Measurements from ENCODE around the gene NEDD4L. TPM values are rescaled to one million over a fixed set of nuclear protein-coding genes. Genes with fewer than 3 reads are reported as not detected.

Gene NEDD4L
- total RNA-seq, 1 donor from 2014 or later, result 41.4 TPM

- peaks cover 8% of the 10 kb centered on the region for H3K36me3 Mint-ChIP-seq (ENCODE audit: low read depth)
- no peak for DNase-seq (ENCODE audit: low read depth, low spot score)
- no peaks in the 10 kb centered on the region for H3K9me3 Mint-ChIP-seq
- no peak overlapping the region for H3K4me3 Mint-ChIP-seq
- no peak overlapping the region for H3K27ac Mint-ChIP-seq (ENCODE audit: unreplicated experiment)
- H3K27me3 Mint-ChIP-seq (ENCODE audit: low read depth), result no peaks in the 10 kb centered on the region
- peaks cover 27% of the 10 kb centered on the region for H3K4me1 Mint-ChIP-seq
- no peak for TF ChIP-seq CTCF (conservative IDR thresholded peaks at IDR 0.05)
These were observed 350.8 kb downstream of the NEDD4L start for GRCh38 chr18:58394602-58395425.

DNA sequence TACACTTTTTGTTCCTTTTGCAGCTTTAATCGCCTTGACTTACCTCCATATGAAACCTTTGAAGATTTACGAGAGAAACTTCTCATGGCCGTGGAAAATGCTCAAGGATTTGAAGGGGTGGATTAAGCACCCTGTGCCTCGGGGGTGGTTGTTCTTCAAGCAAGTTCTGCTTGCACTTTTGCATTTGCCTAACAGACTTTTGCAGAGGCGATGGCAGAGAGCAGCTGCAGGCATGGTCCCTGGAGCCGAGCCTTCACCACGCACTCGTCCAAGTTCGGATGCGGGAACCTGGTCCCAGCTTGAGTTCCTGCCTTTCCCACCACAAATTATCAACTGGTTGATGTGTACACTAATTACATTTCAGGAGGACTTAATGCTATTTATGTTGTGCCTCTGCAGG lies 352.1 kb downstream of the NEDD4L start:
- DNase-seq (ENCODE audit: low read depth, low spot score), result no peak
- peaks cover 10% of the 10 kb centered on the region for H3K36me3 Mint-ChIP-seq (ENCODE audit: low read depth)

DNA sequence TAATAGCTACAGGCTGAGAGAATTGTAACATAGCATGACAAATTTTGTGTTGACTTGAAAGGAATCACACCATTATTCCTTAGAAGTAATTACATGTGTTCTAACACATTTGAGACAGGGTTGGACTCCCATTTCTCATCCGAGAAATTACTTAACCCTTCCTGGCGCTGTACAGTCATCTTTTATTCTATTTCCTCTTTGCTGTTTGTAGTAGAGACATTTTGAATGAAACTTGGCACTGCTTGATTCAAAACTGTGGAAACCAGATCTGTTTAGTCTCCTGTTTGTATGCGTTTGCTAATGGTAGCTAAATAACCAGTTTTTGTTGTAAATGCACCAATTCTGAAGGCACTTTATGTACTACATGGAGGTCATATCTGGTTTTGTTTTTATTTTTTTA lies 352.9 kb downstream of the NEDD4L start:
- H3K9me3 Mint-ChIP-seq, result no peaks in the 10 kb centered on the region
- peaks cover 7% of the 10 kb centered on the region for H3K36me3 Mint-ChIP-seq (ENCODE audit: low read depth)
- no peak for TF ChIP-seq CTCF (conservative IDR thresholded peaks at IDR 0.05)
- no peaks in the 10 kb centered on the region for H3K27me3 Mint-ChIP-seq (ENCODE audit: low read depth)
- H3K4me3 Mint-ChIP-seq, result no peak overlapping the region
- H3K27ac Mint-ChIP-seq (ENCODE audit: unreplicated experiment), result no peak overlapping the region
- peaks cover 17% of the 10 kb centered on the region for H3K4me1 Mint-ChIP-seq
- no peak for DNase-seq (ENCODE audit: low read depth, low spot score)

More for the DNA sequence above, 352.1 kb downstream of the NEDD4L start:
- TF ChIP-seq CTCF (conservative IDR thresholded peaks at IDR 0.05), result no peak
- Mint-ChIP-seq H3K27ac (ENCODE audit: unreplicated experiment) (no peak overlapping the region), H3K4me3 (no peak overlapping the region), H3K4me1 (peaks cover 24% of the 10 kb centered on the region), H3K27me3 (ENCODE audit: low read depth) (no peaks in the 10 kb centered on the region), H3K9me3 (no peaks in the 10 kb centered on the region)

GRCh38 chr18:58397385-58398132 lies 353.5 kb downstream of the NEDD4L start:
- H3K4me3 Mint-ChIP-seq, result no peak overlapping the region
- peaks cover 7% of the 10 kb centered on the region for H3K36me3 Mint-ChIP-seq (ENCODE audit: low read depth)
- no peaks in the 10 kb centered on the region for H3K27me3 Mint-ChIP-seq (ENCODE audit: low read depth)
- no peak overlapping the region for H3K27ac Mint-ChIP-seq (ENCODE audit: unreplicated experiment)
- no peaks in the 10 kb centered on the region for H3K9me3 Mint-ChIP-seq
- TF ChIP-seq CTCF (conservative IDR thresholded peaks at IDR 0.05), result no peak
- peaks cover 14% of the 10 kb centered on the region for H3K4me1 Mint-ChIP-seq
- no peak for DNase-seq (ENCODE audit: low read depth, low spot score)

GRCh38 chr18:58398648-58399398 lies 354.8 kb downstream of the NEDD4L start:
- Mint-ChIP-seq H3K27me3 (ENCODE audit: low read depth) (no peaks in the 10 kb centered on the region), H3K36me3 (ENCODE audit: low read depth) (peaks cover 7% of the 10 kb centered on the region), H3K4me1 (peaks cover 10% of the 10 kb centered on the region), H3K9me3 (no peaks in the 10 kb centered on the region), H3K4me3 (no peak overlapping the region), H3K27ac (ENCODE audit: unreplicated experiment) (no peak overlapping the region)
- TF ChIP-seq CTCF (conservative IDR thresholded peaks at IDR 0.05), result no peak
- DNase-seq (ENCODE audit: low read depth, low spot score), result no peak
